ENCODE data around the gene CLNS1A.
A peak's percentile ranks its signal among the peaks of the same experiment; 100 is the strongest.
"Not testable (repeated sequence)": the region's sequence is repeated elsewhere in the genome, so short reads cannot be mapped to it uniquely, and the experiment has no call there.

CLNS1A gene

DNA sequence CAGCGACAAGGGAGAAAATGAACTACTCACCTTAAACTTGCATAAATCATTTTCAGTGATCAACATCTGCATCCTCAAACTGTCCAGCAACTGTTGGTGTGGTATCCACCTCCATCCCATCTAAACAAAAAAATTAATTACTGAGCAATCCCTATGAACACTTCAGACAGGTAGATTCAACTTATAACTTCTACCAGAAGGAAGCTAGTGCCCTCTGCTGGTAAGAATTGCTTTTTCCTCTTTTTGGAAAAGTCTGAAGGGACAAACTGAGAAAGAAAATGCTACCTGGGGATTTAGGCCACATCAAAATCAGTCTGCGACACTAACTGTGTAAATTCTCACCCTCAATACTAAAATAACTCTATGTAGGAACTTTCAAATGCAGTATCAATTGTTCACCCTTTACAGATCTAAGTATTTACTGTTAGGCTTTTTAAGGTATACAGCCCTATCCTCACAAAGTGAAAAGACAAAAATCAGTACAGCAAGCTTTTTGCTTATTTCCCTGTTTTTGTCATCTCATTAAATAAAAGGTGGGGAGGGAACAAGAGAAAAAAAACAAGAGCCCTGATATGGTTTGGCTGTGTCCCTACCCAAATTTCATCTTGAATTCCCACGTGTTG is 17.9 kb downstream of the CLNS1A start:
- DNase-seq (ENCODE audit: low spot score) = peak; percentile 22

DNA sequence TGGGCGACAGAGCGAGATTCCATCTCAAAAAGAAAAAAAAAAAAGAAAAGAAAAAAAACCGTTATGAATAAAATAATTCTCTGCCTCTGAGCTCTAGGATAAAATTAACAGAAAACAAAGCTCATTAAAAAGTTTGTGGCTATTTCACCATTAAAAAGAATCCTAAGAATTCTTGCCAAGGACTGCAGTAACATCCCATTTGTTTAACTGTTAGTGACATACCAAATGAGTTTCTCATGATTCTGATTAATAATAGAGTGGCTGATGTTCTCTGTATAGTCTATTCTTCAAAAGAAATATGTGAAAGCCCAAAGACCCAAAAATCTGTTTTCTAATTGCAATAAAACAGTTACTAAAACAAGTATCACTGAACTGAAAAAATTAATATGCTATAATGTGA is 19.7 kb downstream of the CLNS1A start:
- no peak for DNase-seq (ENCODE audit: low spot score)

DNA sequence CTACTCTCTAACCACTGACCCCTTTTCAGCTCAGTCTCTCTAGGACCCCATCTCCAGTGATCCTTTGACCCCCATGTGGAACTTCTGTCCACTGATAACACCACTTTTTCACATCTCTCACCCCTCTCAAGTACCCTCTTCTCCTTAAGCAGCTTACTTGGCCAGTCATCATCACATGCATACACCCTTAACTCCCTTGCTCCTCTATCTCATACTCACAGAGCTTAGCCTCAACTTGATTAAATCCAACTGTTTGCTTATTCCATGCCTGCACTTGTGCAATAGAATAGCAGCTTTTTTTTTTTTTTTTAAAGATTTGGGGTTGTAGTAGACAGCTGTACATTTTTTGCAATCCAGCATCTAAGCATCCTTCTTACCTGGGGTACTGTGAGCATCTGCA is 25.7 kb downstream of the CLNS1A start:
- no peak for DNase-seq (ENCODE audit: low spot score)

DNA sequence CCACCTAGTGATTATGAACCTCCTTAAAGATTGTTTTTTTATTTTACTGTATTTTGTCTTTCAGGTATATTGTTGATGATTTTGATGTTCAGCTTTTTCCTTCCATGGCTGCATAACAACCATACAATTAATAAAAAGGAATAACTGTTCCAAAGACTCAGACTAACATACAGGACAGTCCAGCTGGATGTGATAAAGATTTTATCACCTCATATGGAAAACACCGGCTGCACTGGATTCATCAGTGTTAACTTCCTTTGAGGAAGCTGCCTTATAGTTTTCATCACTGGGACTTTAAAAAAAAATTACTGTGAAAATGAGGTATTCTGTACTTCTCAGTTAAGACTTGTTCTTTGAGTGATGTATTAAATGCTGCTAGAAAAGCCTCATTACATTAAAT is 28.4 kb downstream of the CLNS1A start:
- DNase-seq (ENCODE audit: low spot score) = no peak

DNA sequence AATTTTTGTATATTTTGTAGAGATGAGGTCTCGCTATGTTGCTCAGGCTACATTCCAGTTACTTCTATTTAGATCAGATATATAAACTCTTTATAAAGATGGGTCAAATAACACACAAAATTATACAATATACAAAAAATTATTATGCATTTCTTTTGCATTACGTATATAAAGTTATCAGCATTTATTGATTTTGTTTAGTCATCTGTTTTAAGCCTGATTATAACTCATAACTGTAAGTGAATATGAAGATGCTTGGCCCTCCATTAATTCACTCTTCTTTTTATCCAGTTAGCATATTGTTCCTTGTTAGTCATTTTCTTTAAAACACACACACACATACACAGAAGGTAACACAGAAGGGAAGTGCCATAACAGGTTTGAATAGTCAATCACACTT is 33.3 kb downstream of the CLNS1A start:
- DNase-seq (ENCODE audit: low spot score) = no peak

DNA sequence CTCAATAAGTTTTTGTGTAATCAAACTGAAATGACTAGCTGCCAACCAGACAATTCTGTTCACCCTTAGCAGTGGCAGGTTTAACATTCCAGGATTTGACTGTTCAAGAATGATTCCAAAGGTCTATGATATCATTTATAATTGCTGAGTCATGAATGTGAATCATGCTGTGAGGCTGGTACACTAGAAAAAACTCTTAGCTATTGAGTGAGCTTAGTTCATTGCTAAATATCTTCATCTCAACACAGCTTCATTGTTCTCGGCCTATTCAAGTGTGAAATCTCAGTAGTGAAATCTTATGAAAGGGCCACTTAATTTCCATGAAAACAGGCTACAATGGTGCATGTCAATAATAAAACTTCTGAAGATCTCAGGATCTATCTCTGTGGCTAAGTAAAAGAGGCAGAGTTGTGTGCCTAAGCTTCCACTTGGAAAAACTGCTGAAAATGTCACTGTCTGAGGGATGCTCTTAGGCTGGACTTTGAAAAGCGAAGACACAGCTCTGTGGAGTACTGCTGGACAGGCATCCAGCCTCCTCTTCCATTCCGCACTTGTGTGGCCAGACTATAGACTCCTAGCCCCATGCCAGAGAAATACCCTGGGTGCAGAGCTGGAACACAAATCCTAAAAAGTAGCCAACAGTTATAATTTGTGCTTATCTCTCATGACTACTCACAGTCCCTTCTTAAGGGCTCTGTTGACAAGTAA is 35.1 kb downstream of the CLNS1A start:
- peak; percentile 79 for DNase-seq (ENCODE audit: low spot score)

DNA sequence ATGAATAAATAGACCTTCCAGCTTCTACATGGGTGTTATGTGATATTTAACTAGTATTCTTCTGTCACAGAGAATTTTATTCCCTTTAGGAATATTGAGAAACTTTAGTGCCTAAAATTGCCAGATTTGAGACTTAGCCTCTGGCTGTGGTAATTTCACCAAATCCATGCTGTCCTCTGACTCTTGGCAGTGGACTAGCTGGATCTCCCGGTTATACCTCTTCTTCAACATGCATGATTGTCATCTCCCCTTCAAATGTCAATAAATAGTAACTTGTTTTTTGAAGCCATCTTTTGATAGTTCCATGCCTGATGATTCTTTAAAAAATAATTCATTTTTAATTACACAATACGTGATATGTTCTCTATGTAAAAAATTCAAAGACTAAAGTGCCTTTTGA is 39.4 kb downstream of the CLNS1A start:
- no peak for DNase-seq (ENCODE audit: low spot score)

DNA sequence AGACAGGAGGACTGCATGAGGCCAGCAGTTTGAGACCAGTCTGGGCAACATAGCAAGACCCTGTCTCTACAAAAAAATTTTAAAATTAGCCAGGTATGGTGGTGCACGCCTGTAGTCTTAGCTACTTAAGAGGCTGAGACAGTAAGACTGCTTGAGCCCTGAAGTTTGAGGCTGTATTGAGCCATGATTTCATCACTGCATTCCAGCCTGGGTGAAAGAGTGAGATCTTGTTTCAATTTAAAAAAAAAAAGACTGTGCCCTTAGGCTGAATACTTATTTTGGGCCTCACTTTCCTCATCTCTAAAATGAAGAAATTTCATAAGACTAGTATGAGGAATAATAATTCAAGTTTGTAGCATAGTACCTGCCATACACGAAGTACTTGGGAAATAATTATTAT is 41.0 kb downstream of the CLNS1A start:
- DNase-seq (ENCODE audit: low spot score) = no peak

DNA sequence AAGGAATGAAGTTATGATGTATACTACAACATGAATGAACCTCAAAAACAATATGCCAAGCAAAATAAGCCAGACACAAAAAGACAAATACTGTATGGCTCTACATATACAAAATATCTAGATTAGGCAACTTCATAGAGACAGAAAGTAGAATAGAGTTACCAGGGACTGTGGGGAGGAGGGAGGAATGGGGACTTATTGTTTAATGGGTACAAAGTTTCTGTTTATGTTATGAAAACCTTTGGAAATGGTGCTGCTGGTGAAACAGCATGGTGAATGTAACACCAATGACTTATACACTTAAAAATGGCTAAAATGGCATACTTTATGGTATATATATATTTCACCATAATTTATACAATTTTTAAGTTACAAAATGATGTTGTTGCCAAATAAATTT is 43.7 kb downstream of the CLNS1A start:
- no peak for DNase-seq (ENCODE audit: low spot score)

DNA sequence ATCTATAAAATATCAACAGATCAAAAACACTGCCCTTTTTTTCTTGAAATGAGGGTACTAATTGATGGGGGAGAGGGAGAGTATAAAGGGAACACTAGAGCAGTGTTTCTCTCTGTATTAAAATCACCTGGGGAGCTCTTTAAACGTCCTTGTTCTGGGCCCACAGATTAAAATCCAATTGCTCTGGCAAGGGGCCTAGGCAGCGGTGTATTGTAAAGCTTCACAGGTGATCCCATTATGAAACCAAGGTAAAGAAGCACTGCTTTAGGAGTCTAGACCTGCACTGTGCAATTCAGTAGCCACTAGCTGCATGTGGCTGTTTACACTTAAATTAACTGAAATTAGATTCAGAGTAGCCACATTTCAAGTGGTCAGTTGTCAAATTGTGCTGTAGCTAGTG is 44.9 kb downstream of the CLNS1A start:
- DNase-seq (ENCODE audit: low spot score) = no peak

DNA sequence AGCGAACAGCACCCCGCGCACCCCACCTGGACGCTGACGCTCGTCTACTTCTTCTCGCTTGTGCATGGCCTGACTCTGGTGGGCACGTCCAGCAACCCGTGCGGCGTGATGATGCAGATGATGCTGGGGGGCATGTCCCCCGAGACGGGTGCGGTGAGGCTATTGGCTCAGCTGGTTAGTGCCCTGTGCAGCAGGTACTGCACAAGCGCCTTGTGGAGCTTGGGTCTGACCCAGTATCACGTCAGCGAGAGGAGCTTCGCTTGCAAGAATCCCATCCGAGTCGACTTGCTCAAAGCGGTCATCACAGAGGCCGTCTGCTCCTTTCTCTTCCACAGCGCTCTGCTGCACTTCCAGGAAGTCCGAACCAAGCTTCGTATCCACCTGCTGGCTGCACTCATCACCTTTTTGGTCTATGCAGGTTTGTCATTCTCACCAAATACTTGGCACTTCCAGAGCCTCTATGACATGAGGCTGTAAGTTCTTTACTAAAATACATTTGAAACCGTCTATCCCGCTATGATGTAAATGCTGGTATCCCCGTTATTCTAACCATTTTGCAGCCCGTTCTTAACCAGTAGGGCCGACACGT is 47.3 kb downstream of the CLNS1A start:
- DNase-seq (ENCODE audit: low spot score) = no peak

DNA sequence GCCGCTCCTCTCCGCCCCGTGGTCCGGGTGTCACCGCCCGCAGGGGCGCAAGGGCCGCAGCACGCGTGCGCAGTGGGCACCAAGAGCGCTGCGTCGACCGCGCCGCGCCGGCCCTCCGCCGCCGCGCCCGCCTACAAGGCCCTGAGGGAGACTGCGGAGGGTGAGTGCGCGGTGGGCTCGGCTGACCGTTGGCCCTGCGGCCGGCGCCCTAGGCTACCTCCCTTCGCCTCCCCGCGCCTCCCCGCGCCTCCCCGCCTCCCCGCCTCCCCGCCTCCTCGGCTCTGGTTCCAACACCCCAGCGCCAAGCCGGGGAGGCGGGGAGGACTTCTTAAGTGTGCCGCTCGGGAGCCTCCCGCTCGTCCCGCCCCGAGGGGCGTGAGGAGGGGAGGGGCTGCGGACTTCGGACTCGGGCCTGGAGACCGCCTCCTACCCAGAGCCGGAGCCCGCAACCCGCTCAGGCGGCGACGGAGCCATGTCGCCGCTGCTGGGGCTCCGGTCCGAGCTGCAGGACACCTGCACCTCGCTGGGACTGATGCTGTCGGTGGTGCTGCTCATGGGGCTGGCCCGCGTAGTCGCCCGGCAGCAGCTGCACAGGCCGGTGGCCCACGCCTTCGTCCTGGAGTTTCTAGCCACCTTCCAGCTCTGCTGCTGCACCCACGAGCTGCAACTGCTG is 47.9 kb downstream of the CLNS1A start, which contains the start of gene AQP11:
AQP11 (plus strand) TSS at position 433 of the 673 bp plus-strand sequence; CDS start at position 473, 40 bp downstream.
- DNase-seq (ENCODE audit: low spot score) = peak; percentile 67

DNA sequence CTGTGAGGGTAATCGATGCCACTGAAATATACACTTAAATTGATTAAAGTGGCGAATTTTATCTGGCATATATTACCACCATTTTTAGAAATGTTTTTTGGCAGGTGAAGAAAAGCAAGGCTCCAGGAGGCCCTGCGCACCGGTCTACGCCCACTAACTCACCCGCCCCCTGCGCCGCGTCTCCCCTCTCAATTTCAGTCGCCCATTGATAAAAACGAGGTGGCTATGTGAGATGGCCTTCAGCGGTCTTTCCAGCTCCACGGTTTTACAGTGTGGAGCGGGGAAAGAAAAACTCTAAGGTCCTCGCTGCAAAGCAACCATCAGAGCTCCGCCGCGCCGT is 48.4 kb downstream of the CLNS1A start:
- no peak for DNase-seq (ENCODE audit: low spot score)

DNA sequence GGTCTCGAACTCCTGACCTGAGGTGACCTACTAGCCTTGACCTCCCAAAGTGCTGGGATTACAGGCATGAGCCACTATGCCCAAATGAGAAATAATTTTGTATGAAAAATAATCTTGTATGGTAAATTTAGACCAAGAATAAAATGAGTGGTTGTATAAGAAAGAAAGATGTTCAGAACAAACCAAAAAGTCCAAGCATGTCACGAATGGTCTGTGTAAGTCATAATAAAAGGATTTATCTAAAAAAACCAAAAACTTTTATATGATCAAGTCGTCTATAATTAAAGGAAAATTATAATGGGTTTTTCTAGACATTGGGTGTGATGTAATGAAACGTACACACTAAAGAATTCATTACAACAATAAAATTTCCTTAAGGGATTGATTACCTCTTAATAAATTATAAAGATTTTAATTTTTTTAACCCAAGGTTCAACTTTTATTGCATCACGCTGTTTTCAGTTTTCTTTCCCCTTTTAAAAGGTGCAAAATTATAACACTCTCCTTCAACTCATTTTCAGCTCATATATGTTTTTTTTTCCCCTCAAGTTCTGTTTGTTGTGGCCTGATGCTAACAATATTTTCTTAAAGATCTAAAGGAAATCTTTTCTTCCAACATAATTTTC is 56.8 kb downstream of the CLNS1A start:
- DNase-seq (ENCODE audit: low spot score) = no peak

DNA sequence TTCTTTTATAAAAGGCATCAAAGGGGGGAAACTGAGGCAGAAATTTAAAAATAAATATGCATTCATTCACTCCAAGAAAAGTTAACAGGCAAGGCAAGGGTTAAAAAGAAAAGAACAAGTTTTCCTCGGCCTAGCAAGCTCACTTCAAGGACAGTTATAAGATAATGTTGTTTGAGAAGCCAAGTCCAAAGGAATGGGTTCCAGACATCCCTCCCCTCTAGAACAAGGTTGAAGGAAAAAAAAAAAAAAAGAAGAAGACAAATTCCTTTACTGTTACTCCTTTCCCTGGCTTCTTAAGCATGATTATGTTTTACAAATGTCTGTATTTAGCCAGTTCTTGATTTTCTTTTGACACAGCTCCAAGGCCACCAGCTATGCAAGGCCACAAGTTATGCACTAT is 62.2 kb downstream of the CLNS1A start:
- DNase-seq (ENCODE audit: low spot score) = not testable (repeated sequence)

DNA sequence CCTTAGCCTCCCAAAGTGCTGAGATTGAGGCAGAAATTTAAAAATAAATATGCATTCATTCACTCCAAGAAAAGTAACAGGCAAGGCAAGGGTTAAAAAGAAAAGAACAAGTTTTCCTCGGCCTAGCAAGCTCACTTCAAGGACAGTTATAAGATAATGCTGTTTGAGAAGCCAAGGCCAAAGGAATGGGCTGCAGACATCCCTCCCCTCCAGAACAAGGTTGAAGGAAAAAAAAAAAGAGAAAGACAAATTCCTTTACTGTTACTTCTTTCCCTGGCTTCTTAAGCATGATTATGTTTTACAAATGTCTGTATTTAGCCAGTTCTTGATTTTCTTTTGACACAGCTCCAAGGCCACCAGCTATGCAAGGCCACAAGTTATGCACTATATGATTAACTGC is 66.7 kb downstream of the CLNS1A start:
- not testable (repeated sequence) for DNase-seq (ENCODE audit: low spot score)

DNA sequence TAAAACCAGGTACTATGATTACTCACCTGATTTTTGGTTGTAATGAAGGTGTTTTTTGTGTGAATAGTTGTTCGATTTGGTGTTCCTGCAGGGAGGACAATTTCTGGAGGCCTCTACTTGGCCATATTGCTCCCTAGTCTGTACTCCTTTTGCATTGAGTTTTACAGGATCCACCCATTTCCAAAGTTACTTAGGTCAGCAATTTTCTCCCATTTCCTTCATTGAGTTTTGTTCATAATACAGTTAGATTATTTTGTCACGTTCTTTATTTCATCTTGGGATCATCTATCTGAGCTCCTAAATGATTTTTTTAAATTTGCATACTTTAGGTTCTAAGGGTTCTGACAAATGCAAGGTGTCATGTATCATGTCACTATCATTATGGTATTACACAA is 67.9 kb downstream of the CLNS1A start:
- DNase-seq (ENCODE audit: low spot score) = no peak

DNA sequence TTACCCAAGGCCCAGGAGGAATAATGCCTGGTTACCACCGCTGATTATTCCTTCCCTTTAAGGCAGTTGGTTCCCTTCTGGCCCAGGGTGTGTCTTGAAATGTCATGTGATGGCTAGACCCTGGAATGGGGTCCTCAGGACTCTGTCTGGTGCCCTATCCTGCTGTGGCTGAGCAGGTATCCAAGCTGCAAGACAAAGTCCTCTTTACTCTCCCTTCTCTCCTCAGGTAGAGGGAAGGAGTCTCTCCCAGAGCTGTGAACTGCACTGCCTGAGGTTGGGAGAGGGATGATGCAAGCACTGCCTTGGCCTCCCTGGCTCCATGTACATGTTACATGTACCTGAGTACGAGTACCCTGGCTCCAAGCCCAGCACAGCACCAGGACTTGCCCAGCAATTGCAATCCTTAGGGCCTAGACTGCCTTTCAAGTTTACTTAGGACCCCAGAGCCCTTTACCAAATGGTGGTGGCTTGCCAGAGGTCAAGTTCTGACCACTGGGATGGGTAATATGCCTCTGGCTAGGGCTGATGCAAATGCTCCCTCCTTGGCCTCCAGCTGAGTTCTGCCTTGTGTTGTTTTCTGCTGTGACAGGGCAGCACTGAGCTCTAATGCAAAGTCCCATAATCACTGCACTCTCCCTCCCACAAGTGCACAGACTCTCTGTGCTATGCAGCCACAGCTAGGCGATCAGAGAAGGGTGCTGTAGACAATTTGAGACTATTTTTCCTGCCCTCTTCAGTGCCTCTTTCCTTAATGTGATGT is 68.5 kb downstream of the CLNS1A start:
- DNase-seq (ENCODE audit: low spot score) = no peak

DNA sequence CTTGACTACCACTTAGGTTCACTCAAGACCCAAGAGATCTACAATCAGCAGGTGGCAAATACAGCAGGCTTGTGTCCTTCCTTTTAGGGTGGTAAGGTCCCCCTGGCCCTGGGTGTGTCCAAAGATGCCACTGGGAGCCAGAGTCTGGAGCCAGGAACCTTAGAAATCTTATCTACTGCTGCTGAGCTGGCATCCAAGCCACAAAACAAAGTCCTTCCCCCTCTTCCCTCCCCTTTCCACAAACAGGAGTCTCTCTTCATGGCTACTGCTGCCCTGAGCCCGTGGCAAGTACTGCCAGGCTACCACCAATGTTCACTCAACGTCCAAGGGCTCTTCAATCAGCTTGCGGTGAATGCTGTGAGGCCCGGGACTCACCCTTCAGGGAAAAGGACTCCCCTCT is 69.3 kb downstream of the CLNS1A start:
- DNase-seq (ENCODE audit: low spot score) = no peak

Measured in COLO829 (cell line).